GM06990 (cell line): ENCODE data around the gene CLCF1.
A peak's percentile ranks its signal among the peaks of the same experiment; 100 is the strongest.

Experiments
- DNase-seq: peaks from one replicate; pipeline ENCODE4 v3.0.0-alpha.2; 2011; ENCODE audit not compliant: insufficient read length; ENCODE audit errors: extremely low read depth
- H3K27me3 ChIP-seq: replicated peaks from 2 replicates; pipeline ENCODE4 v1.6.0; 2011; ENCODE audit warnings: low read length; ENCODE audit not compliant: control insufficient read depth, insufficient read depth
- H3K36me3 ChIP-seq: 2 replicates; pipeline ENCODE4 v1.5.1; 2011; ENCODE audit warnings: low read length; ENCODE audit not compliant: control insufficient read depth, insufficient read depth
- H3K4me3 ChIP-seq: replicated peaks from 2 replicates; pipeline ENCODE4 v1.5.1; 2011; ENCODE audit warnings: low read depth, mild to moderate bottlenecking, control low read depth, low read length
- TF ChIP-seq, protein P1 (sequence below): IDR thresholded peaks from 2 replicates; pipeline ENCODE4 v1.5.1; 2011; ENCODE audit warnings: low read length, control low read depth, mild to moderate bottlenecking, inconsistent platforms; ENCODE audit not compliant: insufficient read depth, poor library complexity, severe bottlenecking

CLCF1 gene

DNA sequence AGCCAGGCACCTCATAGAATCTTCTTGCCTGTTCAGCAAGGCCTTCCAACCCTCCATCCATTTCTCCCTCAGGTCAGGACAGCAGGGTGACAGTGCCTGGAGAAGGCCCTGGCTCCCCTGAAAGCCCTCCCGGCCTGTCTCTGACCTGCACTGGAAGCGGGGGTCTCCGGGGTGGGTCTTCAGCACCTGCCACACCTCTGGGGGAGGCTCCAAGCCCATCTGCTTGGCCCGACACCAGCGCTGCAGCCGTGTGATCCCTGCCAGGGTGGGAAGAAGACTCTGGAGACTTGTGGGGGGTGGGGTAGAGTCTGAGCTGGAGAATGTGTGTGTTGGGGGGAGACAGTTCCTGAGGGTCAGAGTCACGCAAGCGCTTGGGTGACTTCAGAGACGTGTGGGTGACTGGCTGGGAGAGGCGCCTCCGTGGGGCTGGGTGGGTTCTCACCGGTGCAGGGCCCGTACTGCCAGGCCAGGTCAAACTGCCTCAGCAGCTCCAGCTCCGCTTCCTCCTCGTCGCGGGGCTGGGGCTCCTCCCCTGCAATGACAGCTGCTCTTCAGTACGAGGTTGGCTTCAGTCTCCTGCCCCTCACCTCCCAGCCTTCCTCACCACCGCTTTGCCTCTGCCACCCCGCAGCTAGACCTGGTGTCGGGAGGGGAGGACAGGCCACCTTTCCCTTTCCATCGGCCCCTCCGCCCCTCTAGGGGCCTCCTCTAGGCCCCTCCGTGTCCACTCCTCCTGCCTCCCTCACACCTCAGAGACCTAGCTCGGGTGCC is 20.7 kb downstream of the CLCF1 start:
- DNase-seq, result no peak
- Histone ChIP-seq H3K4me3 (peak overlapping the region; percentile 76), H3K27me3 (no peaks in the 10 kb centered on the region)

DNA sequence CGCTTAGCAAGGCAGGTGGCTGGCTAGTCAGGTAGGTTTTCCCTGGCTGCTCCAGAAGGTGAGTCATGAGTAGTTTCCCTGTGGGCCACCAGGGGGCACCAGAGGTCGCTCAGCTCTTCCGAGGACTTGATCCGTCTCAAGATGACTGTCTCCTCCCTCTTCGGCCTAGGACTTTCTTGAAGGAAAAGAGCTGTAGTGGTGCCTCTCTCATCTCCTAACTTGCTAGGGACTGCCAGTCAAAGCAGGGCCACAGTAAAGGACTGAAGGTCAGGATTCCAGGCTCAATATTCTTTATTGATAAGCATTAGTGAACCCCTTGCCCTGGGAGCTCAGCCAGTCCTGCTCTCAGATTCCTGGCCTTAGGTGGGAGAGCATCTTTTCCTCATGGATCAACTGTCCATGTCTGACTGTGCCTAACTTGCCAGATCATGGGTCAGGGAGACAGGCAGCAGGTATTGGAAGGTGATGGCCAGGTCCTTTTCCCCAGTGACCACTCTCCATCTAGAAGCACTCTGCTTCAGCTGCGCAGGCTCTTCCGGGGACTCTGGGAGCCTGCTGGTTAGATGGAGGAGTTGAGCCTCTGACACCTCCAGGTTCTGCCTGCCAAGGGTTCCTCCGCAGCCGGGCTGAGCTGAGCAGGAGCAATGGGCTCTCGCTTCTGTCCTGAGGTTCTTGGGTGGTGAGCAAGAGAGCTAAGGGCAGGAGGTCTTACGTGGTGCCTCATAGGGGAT is 22.0 kb downstream of the CLCF1 start:
- peaks cover 2% of the 10 kb centered on the region; the same call in 1 of the 2 replicates for H3K36me3 ChIP-seq
- no peaks in the 10 kb centered on the region for H3K27me3 ChIP-seq
- TF ChIP-seq, protein P1, sequence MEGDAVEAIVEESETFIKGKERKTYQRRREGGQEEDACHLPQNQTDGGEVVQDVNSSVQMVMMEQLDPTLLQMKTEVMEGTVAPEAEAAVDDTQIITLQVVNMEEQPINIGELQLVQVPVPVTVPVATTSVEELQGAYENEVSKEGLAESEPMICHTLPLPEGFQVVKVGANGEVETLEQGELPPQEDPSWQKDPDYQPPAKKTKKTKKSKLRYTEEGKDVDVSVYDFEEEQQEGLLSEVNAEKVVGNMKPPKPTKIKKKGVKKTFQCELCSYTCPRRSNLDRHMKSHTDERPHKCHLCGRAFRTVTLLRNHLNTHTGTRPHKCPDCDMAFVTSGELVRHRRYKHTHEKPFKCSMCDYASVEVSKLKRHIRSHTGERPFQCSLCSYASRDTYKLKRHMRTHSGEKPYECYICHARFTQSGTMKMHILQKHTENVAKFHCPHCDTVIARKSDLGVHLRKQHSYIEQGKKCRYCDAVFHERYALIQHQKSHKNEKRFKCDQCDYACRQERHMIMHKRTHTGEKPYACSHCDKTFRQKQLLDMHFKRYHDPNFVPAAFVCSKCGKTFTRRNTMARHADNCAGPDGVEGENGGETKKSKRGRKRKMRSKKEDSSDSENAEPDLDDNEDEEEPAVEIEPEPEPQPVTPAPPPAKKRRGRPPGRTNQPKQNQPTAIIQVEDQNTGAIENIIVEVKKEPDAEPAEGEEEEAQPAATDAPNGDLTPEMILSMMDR, result peak; percentile 98
- no peak for DNase-seq
- peak overlapping the region; percentile 56 for H3K4me3 ChIP-seq

More for the DNA sequence above, 20.7 kb downstream of the CLCF1 start:
- peaks cover 2% of the 10 kb centered on the region; the same call in 1 of the 2 replicates for H3K36me3 ChIP-seq
- TF ChIP-seq, protein P1, result no peak

DNA sequence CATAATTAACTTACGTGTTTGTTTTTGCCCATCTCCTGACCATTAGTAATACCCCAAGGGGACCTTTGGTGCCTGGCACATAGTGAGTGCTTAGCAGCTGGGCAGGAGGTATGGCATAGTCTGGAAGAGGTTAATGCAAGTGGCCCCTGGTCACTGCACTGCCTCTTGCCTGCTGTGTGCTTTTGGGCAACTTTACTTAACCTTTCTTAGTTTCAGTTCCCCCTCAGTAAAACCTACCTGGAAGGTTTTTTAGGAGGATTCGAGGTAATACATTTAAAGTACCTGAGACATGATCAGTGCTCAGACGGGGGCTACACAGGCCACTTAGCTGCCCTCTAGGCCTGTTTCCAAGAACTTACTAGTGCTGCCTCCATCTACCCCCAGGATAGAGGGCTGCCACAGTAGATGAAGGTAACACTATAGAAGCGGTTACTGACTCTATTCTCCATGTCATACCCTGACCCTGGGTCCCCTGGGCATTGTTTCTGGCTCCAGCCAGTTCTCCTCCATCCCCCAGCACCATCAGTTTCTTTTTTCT is 23.4 kb downstream of the CLCF1 start:
- Histone ChIP-seq H3K36me3 (peaks cover 2% of the 10 kb centered on the region; the same call in 1 of the 2 replicates), H3K27me3 (no peaks in the 10 kb centered on the region), H3K4me3 (no peak overlapping the region)
- no peak for DNase-seq
- TF ChIP-seq, protein P1, result no peak

DNA sequence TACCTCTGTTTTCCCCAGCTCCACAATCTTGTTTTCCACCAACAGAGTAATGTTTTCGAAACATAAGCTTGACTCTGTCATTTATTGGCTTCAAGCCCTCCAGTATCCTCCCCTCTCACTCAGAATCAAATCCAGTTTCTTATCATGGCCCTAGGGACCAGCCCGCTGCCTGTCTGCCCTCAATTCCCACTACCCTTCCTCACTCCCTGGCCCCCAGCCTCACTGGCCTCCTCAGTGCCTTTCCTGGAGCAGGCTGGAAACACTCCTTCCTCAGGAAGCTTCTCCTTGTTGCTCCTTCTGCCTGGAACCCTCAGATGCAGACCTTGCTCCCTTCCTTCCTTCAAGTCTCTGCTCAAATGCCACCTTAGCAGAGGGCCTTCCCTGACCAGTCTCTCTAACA is 23.9 kb downstream of the CLCF1 start:
- H3K4me3 ChIP-seq, result no peak overlapping the region
- DNase-seq, result no peak
- H3K36me3 ChIP-seq, result peaks cover 2% of the 10 kb centered on the region; the same call in 1 of the 2 replicates
- H3K27me3 ChIP-seq, result no peaks in the 10 kb centered on the region
- TF ChIP-seq, protein P1, result no peak

DNA sequence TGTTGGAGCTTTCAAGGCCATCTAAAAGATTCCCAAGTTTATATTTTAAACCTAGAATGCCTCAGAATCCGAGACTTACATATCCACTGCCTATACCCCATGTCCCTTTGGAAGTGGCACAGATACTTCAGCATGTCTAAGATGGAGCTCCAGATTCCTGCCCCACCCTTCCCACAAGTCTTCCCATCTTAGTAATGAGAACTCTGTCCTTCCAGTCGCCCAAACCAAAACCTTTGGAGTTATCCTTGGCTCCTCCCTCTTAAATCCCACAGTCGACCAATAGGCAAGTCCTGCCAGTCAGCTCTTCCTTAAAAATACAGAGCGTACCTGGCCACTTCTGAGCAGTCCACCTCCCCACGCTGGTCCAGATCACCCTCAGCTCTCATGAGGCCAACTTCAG is 24.4 kb downstream of the CLCF1 start:
- TF ChIP-seq, protein P1, result no peak
- Histone ChIP-seq H3K27me3 (no peaks in the 10 kb centered on the region), H3K4me3 (no peak overlapping the region), H3K36me3 (peaks cover 2% of the 10 kb centered on the region; the same call in 1 of the 2 replicates)
- no peak for DNase-seq
